Mesendoderm (in vitro differentiated cells): ENCODE measurements around the gene DOLPP1.
A peak's percentile ranks its signal among the peaks of the same experiment; 100 is the strongest.

Experiments
- DNase-seq: peaks from one replicate; pipeline ENCODE4 v3.0.0; 2013
- H2AK5ac ChIP-seq: 2 replicates; pipeline ENCODE4 v1.6.1; 2013; ENCODE audit warnings: low read length, inconsistent platforms
- H2BK120ac ChIP-seq: 2 replicates; pipeline ENCODE4 v1.6.1; 2013; ENCODE audit warnings: low read depth, mild to moderate bottlenecking, low read length, moderate library complexity, mixed read lengths
- H2BK15ac ChIP-seq: replicated peaks from 2 replicates; pipeline ENCODE4 v1.6.1; 2013; ENCODE audit warnings: low read depth, mild to moderate bottlenecking, moderate library complexity
- H2BK5ac ChIP-seq: 2 replicates; pipeline ENCODE4 v1.6.1; 2013; ENCODE audit warnings: low read length, inconsistent platforms
- H3K18ac ChIP-seq: 2 replicates; pipeline ENCODE4 v1.6.1; 2013; ENCODE audit warnings: mild to moderate bottlenecking, low read length, mixed read lengths
- H3K23ac ChIP-seq: one replicate; pipeline ENCODE4 v1.6.1; 2013; ENCODE audit warnings: low read length
- H3K27ac ChIP-seq: 2 replicates; pipeline ENCODE4 v1.5.1; 2013; ENCODE audit warnings: low read depth, mild to moderate bottlenecking, inconsistent platforms, low read length, moderate library complexity
- H3K27me3 ChIP-seq: 2 replicates; pipeline ENCODE4 v1.6.1; 2013; ENCODE audit warnings: low read length, control low read depth, mild to moderate bottlenecking, inconsistent platforms; ENCODE audit not compliant: insufficient read depth, poor library complexity
- H3K36me3 ChIP-seq: 2 replicates; pipeline ENCODE4 v1.6.1; 2013; ENCODE audit warnings: low read length, inconsistent platforms; ENCODE audit not compliant: control insufficient read depth, insufficient read depth
- H3K4ac ChIP-seq: one replicate; pipeline ENCODE4 v1.6.1; 2013; ENCODE audit warnings: low read depth, mild to moderate bottlenecking, low read length, moderate library complexity
- H3K4me1 ChIP-seq: 2 replicates; pipeline ENCODE4 v1.6.1; 2013; ENCODE audit warnings: low read depth, low read length, inconsistent platforms; ENCODE audit not compliant: control insufficient read depth
- H3K4me2 ChIP-seq: 2 replicates; pipeline ENCODE4 v1.6.1; 2013; ENCODE audit warnings: low read length
- H3K4me3 ChIP-seq: 2 replicates; pipeline ENCODE4 v1.5.1; 2013; ENCODE audit warnings: mild to moderate bottlenecking, low read length
- H3K56ac ChIP-seq: one replicate; pipeline ENCODE4 v1.6.1; 2013; ENCODE audit warnings: low read length
- H3K79me1 ChIP-seq: 2 replicates; pipeline ENCODE4 v1.6.1; 2013; ENCODE audit warnings: low read length, inconsistent platforms
- H3K79me2 ChIP-seq: 2 replicates; pipeline ENCODE4 v1.6.1; 2013; ENCODE audit warnings: mild to moderate bottlenecking, low read length; ENCODE audit not compliant: control insufficient read depth, insufficient read depth
- H3K9ac ChIP-seq: 2 replicates; pipeline ENCODE4 v1.6.1; 2013; ENCODE audit warnings: low read length, inconsistent platforms
- H4K5ac ChIP-seq: one replicate; pipeline ENCODE4 v1.6.1; 2013; ENCODE audit warnings: low read length
- H4K8ac ChIP-seq: one replicate; pipeline ENCODE4 v1.6.1; 2013; ENCODE audit warnings: low read depth, mild to moderate bottlenecking, control low read depth, low read length, moderate library complexity
- WGBS: extraction: QIAGEN DNeasy Blood & Tissue Kit; methylation state at CpG from one replicate; pipeline ENCODE4 v1.1.7; 2013; ENCODE audit warnings: low lambda C conversion rate, missing lambda C conversion rate; ENCODE audit not compliant: insufficient coverage; ENCODE audit errors: extremely low coverage; 5-methylcytosine and 5-hydroxymethylcytosine counted together

DOLPP1 gene

DNA sequence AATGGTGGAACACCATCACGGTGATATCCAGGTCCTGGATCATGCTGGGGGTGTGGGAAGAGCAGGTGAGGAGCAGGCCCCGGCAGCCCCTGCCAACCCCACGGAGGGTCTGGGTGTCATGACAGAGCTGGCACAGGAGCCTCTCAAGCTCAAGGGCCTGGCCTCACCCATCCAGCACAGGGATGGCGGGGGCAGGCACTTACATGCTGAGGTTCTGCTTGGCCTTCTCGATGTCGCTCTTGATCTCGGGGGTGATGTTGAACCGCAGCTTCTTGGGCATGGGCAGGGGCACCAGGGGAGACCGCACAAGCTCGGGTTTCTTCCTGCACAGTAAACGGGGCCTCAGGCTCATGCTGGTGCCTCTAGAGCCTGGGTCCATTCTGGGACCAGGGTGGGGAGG lies 17.4 kb downstream of the DOLPP1 start:
- Histone ChIP-seq H3K4me2 (no peak overlapping the region), H3K4ac (no peak overlapping the region), H3K4me3 (no peak overlapping the region), H2BK15ac (no peak overlapping the region), H4K8ac (no peak overlapping the region), H2BK5ac (no peak overlapping the region), H3K4me1 (no peaks in the 10 kb centered on the region), H3K79me1 (no peaks in the 10 kb centered on the region), H3K9ac (no peak overlapping the region), H3K79me2 (no peaks in the 10 kb centered on the region), H3K18ac (no peak overlapping the region), H3K27ac (no peak overlapping the region), H3K36me3 (no peaks in the 10 kb centered on the region), H3K56ac (no peak overlapping the region), H4K5ac (no peak overlapping the region), H3K23ac (no peak overlapping the region), H2BK120ac (no peak overlapping the region), H3K27me3 (no peaks in the 10 kb centered on the region), H2AK5ac (no peak overlapping the region)
- no CpG with 5 or more reads among the region's 11 CpGs for WGBS
- DNase-seq = no peak

DNA sequence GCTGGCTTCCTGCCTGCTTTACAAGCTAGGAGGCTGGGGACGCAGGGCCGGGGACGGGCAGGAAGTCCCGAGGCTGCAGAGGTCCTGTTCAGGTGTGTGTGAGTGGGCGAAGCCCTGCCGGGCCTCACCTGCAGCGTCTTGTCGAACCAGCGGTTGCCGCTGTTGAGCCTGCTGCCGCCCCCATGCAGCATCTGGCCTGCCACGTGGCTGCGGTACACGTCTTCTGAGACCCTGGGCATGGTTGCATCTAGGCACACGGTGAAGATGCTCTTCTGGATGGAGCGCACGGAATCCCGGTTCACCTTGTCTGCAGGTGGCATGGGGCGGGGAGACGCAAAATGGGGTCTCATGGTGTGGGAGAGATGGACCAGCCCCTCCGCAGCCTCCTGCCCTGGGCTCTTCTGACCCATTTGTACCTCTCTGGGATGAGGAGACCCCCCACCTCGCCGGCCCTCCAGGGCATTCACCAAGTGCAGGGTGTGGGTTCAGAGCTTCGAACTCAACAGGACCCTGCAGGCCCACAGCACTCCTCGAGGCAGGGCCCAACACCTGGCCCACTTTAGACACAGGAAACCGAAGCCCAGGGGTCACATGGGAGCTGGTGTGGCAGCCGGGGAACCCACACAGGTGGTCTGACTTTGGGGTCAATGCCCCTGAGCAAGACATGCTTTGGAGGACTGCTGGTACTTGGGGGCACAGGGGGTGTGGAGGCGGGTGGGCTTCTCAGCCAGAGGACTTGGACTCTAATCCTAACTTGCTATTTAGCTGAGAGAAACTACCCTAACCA lies 19.7 kb downstream of the DOLPP1 start:
- Histone ChIP-seq H3K4me2 (no peak overlapping the region), H4K5ac (no peak overlapping the region), H3K23ac (no peak overlapping the region), H3K27ac (no peak overlapping the region), H3K9ac (no peak overlapping the region), H3K56ac (no peak overlapping the region), H4K8ac (no peak overlapping the region), H3K4me3 (no peak overlapping the region), H3K79me1 (no peaks in the 10 kb centered on the region), H3K4ac (no peak overlapping the region), H3K4me1 (no peaks in the 10 kb centered on the region), H2BK5ac (no peak overlapping the region), H2AK5ac (no peak overlapping the region), H3K36me3 (no peaks in the 10 kb centered on the region), H3K79me2 (no peaks in the 10 kb centered on the region), H2BK120ac (no peak overlapping the region), H3K18ac (no peak overlapping the region), H3K27me3 (no peaks in the 10 kb centered on the region), H2BK15ac (no peak overlapping the region)
- WGBS = no CpG with 5 or more reads among the region's 28 CpGs
- DNase-seq = peak; percentile 61

DNA sequence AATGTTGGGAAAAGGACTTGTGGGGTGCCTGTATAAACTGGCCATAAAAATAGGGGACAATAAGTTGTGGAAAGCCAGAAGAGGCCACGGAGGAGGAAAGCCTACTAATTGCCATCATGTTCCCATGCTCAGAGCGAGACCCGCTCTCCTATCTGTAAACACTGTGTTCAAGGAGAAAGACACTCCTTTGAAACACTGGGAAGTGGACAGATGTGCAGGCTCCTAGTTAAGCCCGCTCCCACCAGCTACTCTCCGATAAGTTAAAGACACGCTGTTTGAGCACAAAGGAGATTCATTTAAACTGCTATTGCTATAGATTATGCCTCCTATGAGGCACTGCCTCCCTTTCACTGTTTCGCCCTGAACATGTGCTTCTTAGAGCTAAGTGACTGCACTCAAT lies 20.4 kb downstream of the DOLPP1 start:
- Histone ChIP-seq H4K8ac (no peak overlapping the region), H4K5ac (no peak overlapping the region), H3K23ac (no peak overlapping the region), H3K4me2 (no peak overlapping the region), H2BK15ac (no peak overlapping the region), H3K56ac (no peak overlapping the region), H3K79me2 (no peaks in the 10 kb centered on the region), H3K27me3 (no peaks in the 10 kb centered on the region), H3K18ac (no peak overlapping the region), H3K27ac (no peak overlapping the region), H2BK120ac (no peak overlapping the region), H3K79me1 (no peaks in the 10 kb centered on the region), H2BK5ac (no peak overlapping the region), H3K4me1 (no peaks in the 10 kb centered on the region), H3K4ac (no peak overlapping the region), H3K4me3 (no peak overlapping the region), H3K36me3 (no peaks in the 10 kb centered on the region), H3K9ac (no peak overlapping the region), H2AK5ac (no peak overlapping the region)
- no peak for DNase-seq
- no CpG with 5 or more reads among the region's 7 CpGs for WGBS

DNA sequence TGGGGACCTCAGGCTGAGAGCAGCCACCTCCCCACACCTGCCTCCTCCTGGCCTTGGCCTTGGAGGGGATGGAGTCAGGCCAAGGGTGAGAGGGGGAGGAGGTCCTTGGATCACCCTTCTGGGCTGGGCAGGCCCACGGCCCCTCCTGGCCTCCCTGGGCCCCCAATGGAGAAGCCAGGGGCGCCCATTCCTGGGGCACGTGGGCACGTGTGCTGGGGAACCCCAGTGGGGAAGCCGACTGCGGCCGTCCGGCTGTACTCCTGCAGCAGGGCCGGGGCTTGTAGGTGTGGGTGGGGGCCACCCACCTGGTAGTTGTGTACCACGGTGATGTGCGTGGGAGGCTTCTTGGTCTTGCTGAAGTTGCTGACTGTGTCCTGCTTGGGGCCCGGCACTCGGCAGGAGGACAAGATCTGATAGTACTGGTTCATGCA lies 21.2 kb downstream of the DOLPP1 start:
- Histone ChIP-seq H3K79me1 (no peaks in the 10 kb centered on the region), H2AK5ac (no peak overlapping the region), H3K79me2 (no peaks in the 10 kb centered on the region), H4K5ac (no peak overlapping the region), H3K27me3 (no peaks in the 10 kb centered on the region), H3K4me1 (no peaks in the 10 kb centered on the region), H3K9ac (no peak overlapping the region), H3K36me3 (no peaks in the 10 kb centered on the region), H3K23ac (no peak overlapping the region), H4K8ac (no peak overlapping the region), H3K4ac (no peak overlapping the region), H3K4me3 (no peak overlapping the region), H3K4me2 (no peak overlapping the region), H3K18ac (no peak overlapping the region), H2BK120ac (no peak overlapping the region), H3K56ac (no peak overlapping the region), H3K27ac (no peak overlapping the region), H2BK15ac (no peak overlapping the region), H2BK5ac (no peak overlapping the region)
- no peak for DNase-seq
- no CpG with 5 or more reads among the region's 13 CpGs for WGBS

DNA sequence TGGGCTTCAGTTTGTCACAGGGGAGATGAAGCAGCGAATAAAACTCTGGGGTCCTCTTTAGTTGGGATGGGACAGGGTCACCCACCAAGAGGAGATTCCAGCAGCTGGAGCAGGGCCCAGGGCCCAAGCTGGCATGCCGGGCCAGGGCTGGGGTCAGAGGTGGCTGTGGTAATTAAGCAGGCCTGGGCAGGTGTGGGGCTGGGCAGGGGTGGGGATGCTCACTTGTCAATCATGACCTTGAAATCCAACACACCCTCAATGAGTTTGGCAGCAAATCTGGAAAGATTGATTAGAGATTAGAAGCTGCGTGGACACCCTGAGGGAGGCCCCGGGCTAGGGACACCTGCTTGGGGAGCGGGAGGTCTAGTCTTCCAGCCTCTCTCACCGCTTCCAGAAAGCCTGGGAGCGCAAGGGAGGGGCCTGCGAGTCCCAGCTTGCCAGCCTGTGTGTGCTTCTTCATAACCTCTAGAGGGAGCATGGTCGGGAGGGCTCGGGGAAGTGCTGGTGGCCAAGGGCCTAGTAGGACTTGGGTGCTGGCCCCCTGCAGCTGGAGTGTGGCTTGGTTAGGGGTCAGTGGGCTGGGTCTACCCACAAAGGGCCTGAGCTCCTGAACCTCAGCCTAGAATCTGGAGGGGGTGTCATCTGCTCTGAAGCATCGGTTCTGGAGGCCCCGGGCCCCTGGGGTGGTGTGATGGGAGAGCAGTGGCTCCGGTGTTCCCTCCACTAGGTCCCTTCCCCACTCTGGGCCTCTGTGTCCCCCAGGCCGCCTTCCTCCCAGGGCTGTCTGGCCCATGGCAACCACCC lies 22.1 kb downstream of the DOLPP1 start:
- Histone ChIP-seq H3K23ac (no peak overlapping the region), H3K79me1 (no peaks in the 10 kb centered on the region), H2BK15ac (no peak overlapping the region), H3K4me3 (no peak overlapping the region), H3K56ac (no peak overlapping the region), H3K4ac (no peak overlapping the region), H2BK5ac (no peak overlapping the region), H3K27ac (no peak overlapping the region), H3K4me1 (no peaks in the 10 kb centered on the region), H3K79me2 (no peaks in the 10 kb centered on the region), H3K36me3 (no peaks in the 10 kb centered on the region), H2BK120ac (no peak overlapping the region), H4K8ac (no peak overlapping the region), H2AK5ac (no peak overlapping the region), H3K27me3 (no peaks in the 10 kb centered on the region), H3K9ac (no peak overlapping the region), H4K5ac (no peak overlapping the region), H3K18ac (no peak overlapping the region), H3K4me2 (no peak overlapping the region)
- WGBS = no CpG with 5 or more reads among the region's 14 CpGs
- peak; percentile 82 for DNase-seq
